Activated gamma-delta T cell (primary cell): ENCODE measurements around the gene IQCK.
A peak's percentile ranks its signal among the peaks of the same experiment; 100 is the strongest.
"Not testable (repeated sequence)": the region's sequence is repeated elsewhere in the genome, so short reads cannot be mapped to it uniquely, and the experiment has no call there.

ENCODE experiments used
- DNase-seq: peaks from one replicate; lab custom pipeline; 2025; lab: John Stamatoyannopoulos, UW
- total RNA-seq, 2 donors: gene quantifications; one replicate each; lab custom pipeline; 2026; lab: John Stamatoyannopoulos, UW

The IQCK gene, protein sequence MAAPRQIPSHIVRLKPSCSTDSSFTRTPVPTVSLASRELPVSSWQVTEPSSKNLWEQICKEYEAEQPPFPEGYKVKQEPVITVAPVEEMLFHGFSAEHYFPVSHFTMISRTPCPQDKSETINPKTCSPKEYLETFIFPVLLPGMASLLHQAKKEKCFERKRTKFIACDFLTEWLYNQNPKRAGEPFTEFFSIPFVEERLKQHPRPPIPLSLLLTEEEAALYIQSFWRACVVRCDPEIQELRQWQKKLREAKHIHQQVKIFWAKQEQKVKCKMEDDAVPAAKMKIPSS
- 1.3 to 1.5 reads per million in 2 donors for total RNA-seq

DNA sequence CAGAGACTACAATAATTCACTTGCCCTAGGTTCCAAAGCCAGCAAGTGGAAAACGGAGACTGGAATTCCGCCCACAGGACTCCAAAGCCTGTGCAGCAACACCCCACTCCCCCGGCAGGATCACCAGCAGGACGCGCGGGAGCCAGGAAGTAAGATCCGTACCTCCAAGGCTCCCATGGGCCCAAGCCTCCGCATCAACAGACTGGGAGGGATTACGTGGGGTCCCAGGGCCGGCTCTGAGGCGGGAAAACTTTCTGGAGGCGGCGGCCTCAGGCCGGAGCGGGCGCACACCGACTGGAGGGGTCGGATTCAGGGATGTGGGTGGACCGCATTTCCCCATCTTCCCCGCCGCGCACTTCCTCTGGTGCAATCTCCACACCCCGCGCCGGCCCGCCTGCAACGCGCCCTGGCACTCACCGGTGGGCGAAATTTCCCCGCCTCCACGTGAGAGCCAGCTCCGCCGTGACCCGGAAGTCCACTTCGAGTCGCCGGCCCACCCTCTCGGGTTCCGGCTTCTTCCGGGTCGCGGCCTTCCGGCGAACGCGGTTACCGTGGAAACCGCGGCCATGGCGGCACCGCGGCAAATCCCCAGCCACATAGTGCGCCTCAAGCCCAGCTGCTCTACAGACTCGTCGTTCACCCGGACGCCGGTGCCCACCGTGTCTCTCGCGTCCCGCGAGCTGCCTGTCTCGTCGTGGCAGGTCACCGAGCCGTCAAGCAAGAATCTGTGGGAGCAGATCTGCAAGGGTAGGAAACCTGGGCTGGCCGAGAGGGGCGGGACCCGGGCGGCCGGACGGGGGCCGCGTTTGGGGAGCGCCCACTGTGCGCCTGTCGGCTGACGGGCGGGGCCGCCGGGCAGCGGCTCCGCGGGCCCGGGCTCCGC lies at the start of gene IQCK, which contains the start of gene KNOP1:
Gene IQCK (plus strand): TSS at position 531 of the 883 bp plus-strand sequence. CDS start 36 bp downstream, at position 567.
Gene KNOP1 (minus strand): TSS at position 487 of the 883 bp plus-strand sequence. CDS start 3,192 bp downstream, outside the sequence.
- peak; percentile 83 for DNase-seq

DNA sequence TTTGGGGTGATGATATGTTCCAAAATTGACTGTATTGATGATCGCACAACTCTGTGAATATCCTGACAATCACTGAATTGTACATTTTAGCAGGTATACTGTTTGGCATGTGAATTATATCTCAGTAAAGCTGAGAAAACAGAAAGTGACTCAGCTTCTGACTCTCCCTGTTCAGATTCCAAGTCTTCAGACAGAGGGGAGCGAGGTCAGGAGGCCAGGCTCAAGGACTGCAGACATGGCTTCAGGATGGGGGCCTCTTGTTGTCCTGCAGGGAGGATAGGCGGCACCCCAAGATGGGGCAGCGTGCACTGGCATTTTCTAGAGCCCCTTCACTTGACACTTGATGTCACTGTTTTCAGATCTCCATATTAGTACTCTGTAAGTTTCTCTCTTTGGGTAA lies 45.7 kb upstream of the IQCK start:
- no peak for DNase-seq

DNA sequence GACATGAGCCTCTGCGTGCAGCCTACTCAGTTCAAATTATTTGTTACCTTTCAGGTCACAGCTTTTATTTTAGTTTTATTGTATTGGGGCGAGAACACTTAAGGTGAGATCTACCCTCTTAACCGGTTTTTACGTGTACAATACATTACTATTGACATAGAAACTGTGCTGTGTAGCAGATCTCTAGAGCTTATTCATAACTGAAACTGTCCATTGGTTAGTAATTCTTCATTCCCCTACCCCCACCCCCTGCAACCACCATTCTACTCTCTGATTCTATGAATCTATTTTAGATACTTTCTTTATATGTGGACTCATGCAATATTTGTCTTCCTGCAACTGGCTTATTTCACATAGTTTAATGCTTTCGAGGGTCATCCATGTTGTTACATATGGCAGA lies 43.6 kb upstream of the IQCK start:
- no peak for DNase-seq

DNA sequence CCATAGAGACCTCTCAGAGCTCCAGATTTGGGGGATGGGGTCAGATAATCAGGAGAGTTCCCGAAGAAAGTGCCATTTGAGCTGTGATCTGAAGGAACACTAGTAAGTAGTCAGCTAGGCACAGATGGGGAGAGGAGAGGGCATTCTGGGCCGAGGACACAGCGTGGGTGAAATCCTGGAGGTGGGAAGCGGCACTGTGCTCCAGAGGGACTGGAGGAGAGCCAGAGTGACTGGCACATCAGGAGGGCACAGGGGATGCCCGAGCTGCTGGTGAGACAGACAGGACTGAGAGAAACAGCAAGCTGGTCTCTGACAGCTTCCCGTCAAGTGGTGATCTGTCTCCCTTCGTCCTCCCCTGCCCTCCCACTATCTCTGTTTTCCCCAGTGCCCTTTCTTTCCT lies 40.7 kb upstream of the IQCK start:
- no peak for DNase-seq

DNA sequence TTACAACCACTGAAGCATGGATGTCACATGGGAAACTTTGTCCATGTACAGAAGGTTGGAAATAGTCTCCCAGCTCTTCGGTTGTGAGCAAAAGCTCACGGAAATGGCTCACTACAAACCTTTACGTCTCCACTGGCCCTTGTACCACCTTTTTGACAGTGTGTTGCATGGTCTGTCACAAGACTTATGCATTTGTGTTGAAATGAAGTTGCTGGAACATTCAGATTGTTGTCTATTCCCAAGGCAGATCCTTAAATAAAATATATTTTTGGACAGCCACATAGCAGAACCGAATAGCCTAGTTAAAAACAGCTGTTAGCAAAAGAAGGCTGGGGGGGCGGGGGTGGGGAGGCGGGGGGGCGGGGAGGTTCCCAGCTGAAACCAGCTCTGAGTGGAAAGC lies 39.3 kb upstream of the IQCK start:
- no peak for DNase-seq

DNA sequence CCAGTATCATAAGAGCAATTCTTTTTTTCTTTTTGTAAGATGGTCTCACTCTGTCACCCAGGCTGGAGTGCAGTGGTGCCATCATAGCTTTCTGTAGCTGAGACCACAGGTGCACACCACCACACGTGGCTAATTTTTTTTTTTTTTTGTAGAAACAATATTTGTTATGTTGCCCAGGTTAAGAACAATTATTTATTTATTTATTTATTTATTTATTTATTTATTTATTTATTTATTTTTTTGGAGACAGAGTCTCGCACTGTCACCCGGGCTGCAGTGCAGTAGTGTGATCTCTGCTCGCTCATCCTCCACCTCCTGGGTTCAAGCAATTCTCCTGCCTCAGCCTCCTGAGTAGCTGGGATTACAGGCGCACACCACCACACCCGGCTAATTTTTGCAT lies 38.8 kb upstream of the IQCK start:
- not testable (repeated sequence) for DNase-seq

DNA sequence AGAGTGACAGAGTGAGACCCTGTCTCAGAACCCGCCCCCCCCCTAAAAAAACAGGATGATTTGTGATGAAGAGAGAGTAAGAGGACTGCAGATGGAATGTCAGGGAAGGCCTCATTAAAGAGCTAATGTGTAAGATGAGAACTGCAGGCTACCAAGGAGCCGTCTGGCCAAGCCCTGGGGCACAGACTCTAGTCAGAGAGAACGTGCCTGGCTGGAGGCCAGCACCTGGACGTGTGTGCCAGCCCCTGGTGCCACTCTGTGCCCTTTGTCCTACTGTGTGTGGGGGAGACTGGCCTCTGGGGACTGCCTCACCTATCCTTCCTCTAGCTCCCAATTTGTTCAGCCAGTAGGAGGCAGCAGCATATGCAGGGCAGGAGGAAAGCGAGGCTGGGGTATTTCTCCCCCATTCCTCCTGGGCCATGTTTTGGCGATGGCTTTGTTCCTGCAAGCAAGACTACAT lies 37.2 kb upstream of the IQCK start:
- no peak for DNase-seq

DNA sequence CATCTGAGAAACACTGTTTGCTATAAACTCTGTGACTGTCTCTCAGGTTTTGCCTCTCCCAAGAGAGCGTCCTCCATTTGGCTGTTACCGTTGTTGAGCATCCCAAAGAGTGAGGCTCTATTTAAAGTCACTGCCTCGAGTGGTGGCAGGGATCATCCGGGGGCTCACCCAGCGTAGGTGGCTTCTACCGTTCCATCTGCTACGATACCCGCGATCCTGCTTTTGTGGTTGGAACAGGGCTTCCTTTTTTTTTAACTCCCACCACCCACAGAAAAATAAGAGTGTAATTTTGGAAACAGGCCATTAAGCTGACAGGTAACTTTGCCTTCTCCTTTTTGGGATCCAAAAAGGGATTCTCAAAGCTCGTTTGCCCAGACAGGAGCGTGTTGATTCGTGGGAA lies 36.4 kb upstream of the IQCK start:
- no peak for DNase-seq

DNA sequence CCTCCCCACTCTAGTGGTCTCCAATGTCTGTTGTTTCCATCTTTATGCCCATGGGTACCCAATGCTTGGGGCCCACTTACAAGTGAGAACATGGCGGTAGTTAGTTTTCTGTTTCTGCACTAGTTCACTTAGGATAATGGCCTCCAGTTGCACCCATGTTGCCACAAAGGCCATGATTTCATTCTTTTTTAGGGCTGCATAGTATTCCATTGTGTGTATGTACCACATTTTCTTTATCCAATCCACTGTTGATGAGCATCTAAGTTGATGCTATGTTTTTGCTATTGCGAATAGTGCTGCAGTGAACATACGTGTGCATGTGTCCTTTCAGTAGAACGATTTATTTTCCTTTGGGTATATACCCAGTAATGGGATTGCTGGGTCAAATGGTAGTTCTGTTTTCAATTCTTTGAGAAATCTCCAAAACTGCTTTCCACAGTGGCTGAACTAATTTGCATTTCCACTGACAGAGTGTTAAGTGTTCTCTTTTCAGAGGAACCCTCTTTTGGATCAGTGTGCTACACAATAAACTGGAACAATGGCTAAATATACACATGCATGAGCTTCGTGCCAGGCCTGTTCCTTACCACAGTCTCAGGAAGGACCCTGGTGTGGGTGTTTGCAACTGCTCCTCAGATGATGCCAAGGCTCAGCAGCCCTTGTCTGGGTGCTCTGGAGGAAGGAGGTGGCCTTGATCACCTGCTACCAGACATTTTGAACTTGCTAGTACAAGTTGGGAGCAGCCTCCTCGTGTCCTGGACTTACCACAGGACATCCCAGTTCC lies 34.4 kb upstream of the IQCK start:
- DNase-seq, result no peak

DNA sequence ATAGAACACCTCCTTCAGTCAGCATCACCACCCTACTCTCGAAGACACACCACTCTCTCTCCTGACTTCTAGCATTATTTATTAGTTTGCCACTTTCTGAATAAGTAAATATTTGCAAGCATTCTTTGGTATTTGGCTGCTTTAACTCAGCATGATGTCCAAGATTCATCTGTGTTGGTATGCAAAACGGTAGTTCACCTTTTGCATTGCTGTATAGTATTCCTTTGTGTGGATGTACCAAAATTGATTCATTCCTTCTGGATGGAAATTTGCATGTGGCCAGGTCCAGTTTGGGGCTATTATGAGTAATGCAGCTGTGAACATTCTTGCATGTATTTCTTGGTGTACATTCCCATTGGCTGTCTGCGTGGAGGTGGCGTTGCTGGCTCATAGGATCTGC lies 32.9 kb upstream of the IQCK start:
- DNase-seq, result no peak

DNA sequence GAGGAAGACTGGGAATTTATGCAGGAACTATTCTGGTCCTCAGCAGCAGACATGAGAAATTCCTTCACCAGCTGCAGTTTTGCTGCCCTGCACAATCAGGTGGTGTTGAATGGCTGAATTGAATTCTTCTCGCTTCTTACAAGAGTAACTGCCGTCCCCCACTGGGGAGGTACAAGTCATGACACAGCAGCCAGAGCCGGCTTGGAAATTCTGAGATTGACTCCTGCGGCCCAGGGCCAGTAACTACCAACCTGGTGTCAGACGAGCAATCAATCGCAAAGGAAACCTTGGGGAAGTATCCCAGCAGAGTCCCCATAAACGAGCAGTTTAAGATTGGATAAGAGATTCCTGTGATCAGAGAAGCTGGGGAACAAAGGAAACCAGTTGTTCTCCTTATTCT lies 30.8 kb upstream of the IQCK start:
- no peak for DNase-seq

DNA sequence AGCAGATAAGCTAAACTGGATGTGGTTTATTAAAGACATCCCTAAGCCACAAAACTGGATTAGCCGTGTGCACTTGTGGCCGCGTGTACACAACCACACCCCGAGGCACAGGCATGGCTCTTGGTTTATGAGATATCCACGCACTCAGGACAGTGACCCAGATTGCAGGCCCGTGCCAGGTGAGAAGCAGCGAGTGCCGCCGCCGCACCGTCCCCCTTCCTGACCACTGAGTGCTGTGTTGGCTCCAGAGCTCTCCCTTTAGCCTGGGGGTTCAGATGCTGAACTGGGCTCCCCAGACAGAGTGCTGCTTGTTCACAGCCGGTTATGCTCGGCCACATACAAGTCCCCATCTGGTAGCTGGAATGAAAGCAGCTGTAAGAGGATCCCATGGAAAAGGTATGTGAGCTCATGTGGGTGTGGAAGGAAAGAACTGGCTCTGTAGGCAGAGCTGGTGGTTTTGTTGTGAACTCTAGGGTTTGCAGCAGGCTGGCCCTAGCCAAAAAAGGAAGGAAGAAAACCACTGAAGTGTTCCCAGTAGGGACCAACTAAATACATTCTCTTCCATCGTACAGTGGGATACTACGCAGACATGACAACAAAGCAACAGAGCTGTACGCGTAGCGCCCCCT lies 29.6 kb upstream of the IQCK start:
- DNase-seq, result no peak

DNA sequence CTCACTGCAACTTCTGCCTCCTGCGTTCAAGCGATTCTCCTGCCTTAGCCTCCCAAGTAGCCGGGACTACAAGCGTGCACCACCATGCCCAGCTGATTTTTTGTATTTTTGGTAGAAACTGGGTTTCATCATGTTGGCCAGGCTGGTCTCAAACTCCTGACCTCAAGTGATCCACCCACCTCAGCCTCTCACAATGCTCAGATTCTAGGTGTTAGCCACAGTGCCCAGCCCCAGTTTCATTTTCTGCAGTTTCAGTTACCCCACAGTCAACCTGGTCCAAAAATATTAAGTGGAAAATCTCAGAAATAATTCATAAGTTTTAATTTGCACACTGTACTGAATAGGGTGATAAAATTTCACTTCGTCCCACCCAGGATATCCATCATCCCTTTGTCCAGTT lies 28.7 kb upstream of the IQCK start:
- DNase-seq, result no peak

DNA sequence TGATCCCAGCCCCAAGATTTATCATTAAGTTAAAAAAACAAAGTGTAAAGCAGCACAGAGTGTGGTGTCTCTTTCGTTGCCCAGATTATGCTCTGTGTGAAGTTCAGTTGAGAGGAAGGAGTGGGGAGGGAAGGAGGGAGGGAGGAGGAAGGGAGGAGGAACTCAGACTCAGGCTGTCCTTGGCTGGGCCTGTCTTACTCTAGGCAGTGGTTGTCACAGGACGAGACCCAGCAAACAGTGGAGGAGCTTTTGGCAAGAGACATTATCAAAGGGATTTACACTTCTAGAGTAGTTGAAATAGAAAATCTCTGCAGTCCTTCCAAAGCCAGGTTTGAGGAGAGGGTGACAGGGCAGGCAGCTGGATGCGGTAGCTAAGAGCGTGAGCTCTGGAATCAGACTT lies 27.9 kb upstream of the IQCK start:
- DNase-seq, result no peak

DNA sequence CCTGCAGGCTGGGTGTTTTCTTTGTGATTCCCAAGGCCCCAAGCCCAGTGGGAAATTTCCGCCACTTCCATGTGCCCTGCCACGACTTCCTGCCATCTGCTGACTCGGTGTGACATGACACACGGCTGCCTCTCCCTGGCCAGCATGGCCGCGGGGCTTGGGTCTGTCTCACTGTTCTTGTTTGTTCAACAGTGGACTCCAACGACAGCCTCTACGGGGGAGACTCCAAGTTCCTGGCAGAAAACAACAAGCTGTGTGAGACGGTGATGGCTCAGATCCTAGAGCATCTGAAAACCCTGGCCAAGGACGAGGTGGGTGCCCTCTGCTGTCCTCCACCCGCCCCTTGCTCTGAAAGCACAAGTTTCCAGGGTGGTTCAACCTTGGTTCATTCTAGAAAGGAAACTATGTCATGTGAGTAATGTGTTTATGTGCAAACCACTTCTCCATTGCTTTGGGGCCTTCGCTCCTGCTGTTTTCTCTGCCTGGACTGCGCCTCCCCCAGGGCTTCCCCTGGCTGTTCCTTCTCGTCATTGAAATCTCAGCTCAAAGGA lies 26.8 kb upstream of the IQCK start:
- no peak for DNase-seq

DNA sequence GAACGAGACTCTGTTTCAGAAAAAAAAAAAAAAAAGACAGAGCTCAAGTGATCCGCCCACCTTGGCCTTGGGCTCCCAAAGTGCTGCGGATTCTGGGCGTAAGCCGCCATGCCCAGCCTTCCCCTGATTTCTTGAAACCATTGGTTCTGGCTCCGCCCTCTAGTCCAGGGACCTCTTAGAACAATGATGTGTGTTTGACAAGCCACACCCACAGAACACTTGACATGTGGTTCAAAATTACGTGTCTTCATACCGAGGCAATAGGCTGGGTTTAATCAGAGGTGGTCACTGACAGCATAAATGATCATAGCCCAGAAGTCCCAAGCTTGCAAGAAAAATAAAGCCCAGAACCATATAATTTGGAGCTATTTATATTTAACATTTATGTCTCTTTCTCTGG lies 23.1 kb upstream of the IQCK start:
- DNase-seq, result no peak

DNA sequence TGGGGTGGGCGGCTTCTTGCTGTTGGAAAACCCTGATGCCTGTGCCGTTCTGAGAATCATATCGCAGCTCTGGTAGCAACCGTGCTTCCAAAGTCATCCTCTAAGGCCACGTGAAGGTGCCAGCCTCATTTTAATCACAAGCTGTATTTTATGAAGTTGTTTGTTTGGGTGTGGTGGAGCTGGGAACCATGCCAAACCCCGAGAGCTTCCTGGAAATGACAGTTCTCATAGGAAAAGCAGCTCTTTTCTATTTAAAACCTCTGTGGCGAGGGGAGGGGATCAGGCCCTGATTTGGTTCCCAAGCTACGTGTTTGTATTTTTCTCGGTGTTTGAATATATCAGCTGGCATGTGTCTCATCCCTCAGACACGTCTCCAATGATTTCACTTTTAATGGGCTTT lies 21.7 kb upstream of the IQCK start:
- no peak for DNase-seq

DNA sequence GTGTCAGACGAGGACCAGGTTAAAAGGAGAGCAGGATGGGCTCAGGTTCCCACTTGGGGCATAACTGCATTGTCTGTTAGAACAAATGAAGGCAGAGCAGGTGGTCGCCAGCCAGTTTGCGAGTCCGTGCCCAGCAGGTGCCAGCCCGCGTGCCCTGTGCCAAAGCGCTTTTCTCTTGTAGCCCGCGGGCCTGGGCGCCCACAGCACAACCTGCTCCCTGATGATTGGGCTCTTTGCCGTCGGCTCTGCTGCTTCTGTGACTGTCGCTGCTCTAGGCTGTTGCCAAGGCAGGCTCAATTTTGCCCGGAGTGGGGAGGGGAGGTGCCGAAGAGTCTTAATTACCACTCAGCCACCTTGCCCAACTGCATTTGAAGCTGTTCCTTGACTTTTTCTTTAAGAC lies 21.1 kb upstream of the IQCK start:
- no peak for DNase-seq

DNA sequence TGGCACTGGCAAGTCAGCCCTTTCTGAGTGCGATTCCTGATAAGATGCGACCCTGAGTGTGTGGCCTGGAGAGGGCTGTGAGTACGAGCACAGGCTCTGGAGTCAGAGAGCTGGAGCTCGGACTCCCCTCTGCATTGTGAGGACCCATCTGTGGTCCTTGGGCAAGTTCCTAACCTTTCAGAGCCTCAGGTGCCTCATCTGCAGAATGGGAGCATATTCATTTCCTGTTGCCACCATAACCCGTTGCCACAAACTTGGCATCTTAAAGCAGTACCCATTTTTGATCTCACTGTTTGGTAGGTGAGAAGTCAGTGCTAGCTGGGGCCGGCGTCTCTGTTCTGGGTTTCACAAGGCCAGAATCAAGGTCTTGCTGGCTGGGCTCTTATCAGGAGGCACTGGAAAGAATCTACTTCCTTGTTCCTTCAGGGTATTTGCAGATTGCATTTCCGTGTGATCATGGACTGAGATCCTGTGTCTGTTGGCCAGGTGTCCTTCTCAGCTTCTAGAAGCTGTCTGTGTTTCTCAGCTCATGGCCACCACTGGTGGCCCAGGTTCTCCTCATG lies 20.2 kb upstream of the IQCK start:
- no peak for DNase-seq

DNA sequence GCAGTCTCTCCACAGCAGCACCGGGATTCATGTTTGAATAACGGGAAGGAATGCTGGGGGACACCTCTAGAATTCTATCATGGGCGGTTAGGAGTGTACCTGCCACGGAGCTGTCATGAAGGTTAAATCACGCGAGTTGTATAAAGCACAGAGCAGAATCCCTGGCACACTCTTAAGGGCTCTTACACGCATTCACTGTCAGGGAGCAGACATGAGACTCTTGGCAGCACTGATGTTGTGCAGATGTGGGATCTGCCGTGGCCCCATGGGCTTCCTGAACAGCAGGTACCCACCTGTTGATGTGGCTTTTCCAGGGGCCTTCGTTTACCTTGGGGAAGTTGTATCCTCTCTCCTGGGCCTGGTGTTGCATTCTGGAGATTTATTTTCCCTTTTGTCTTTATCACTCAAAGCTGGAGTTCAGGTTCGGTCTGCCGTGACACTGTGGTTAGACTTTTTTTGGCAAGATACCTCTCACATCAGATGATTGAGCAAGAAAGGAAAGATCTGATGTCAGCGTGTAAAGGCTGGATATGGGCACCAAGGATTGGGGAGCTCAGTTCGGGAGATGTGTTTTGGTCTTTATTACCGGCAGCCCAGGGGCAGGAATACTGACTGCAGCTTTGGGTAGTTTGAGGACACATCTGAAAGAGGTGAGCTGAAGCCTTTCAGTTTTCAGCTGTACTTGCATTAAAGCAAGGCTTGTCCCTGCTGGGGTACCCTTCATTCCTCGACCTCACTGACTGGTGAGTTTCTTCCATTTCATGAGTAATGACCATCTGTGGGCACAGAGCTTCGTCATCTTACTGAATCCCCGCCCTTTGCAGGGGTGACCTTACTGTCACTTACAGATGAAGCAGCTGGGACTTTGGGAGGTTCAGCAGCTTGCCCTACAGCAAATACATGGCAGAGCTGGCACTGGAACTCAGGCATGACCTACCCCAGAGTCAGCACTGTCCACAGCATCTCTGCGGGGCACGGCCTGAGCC lies 19.3 kb upstream of the IQCK start:
- DNase-seq, result no peak
